Peyer's patch (tissue), 4 donors: ENCODE data around the gene CLDN25.

Source experiments
- CTCF ChIP-seq, 6 experiments: fragments of 450-650 bp in 4 of 6; fragments of 200-600 bp in 2 of 6; sonication (generic) in 1 of 6; IDR thresholded peaks; one replicate each; pipeline ENCODE4 v1.5.1; 2017 to 2019; ENCODE audit warnings: antibody characterized with exemption in 6 of 6, mild to moderate bottlenecking in 3 of 6, moderate library complexity in 1 of 6
- POLR2A ChIP-seq, 2 donors: fragments of 450-650 bp; IDR thresholded peaks; one replicate each; pipeline ENCODE4 v1.5.1; 2017; ENCODE audit warnings: antibody characterized with exemption in 2 of 2, mild to moderate bottlenecking in 2 of 2, moderate library complexity in 2 of 2

- TF ChIP-seq POLR2A (IDR thresholded peaks at IDR 0.05) = no peak
- no peak for TF ChIP-seq CTCF (IDR thresholded peaks at IDR 0.05)
These were observed 14.9 kb upstream of the CLDN25 start for GRCh38 chr11:113764527-113765219.
